Gastroesophageal sphincter (tissue), 4 donors: Measurements from ENCODE around the gene TNRC6A. TPM values are rescaled to one million over a fixed set of nuclear protein-coding genes. Genes with fewer than 3 reads are reported as not detected.

Experiments
- ATAC-seq: fragments of 150-250 bp; one replicate; pipeline ENCODE4 v1.9.1; 2016; ENCODE audit warnings: mild to moderate bottlenecking, moderate library complexity
- H3K27ac ChIP-seq, 4 donors: fragments of 200-600 bp; sonication (generic) in 3 of 4; 1 replicate in 3 of 4; 2 replicates in 1 of 4; pipeline ENCODE4 v1.5.1; 2016 to 2019
- H3K27me3 ChIP-seq: fragments of 200-600 bp; sonication (generic); one replicate; pipeline ENCODE4 v1.5.1; 2019
- H3K36me3 ChIP-seq, 2 donors: fragments of 200-600 bp; sonication (generic); one replicate each; pipeline ENCODE4 v1.5.1; 2019; ENCODE audit warnings: control low read depth in 1 of 2
- H3K4me1 ChIP-seq, 3 donors: fragments of 200-600 bp; sonication (generic); 1 replicate in 2 of 3; 2 replicates in 1 of 3; pipeline ENCODE4 v1.5.1; 2016 to 2019; ENCODE audit warnings: control low read depth in 2 of 3
- H3K4me3 ChIP-seq, 2 donors: fragments of 200-600 bp; sonication (generic); one replicate each; pipeline ENCODE4 v1.5.1; 2019; ENCODE audit warnings: mild to moderate bottlenecking in 1 of 2, moderate library complexity in 1 of 2
- H3K9me3 ChIP-seq, 3 donors: fragments of 200-600 bp; sonication (generic); one replicate each; pipeline ENCODE4 v1.5.1; 2017 to 2019; ENCODE audit warnings: control low read depth in 2 of 3
- CTCF ChIP-seq, 4 experiments: fragments of 200-600 bp in 2 of 4; fragments of 450-650 bp in 2 of 4; sonication (generic) in 1 of 4; IDR thresholded peaks; one replicate each; pipeline ENCODE4 v1.5.1; 2017 to 2019; ENCODE audit warnings: antibody characterized with exemption in 4 of 4, mild to moderate bottlenecking in 2 of 4, moderate library complexity in 2 of 4
- EP300 ChIP-seq: sonication (generic); formaldehyde crosslinking; IDR thresholded peaks from one replicate; pipeline ENCODE4 v1.6.1; 2017; ENCODE audit warnings: antibody characterized with exemption, mild to moderate bottlenecking
- POLR2A ChIP-seq, 2 donors: fragments of 450-650 bp; IDR thresholded peaks; one replicate each; pipeline ENCODE4 v1.6.1; 2017; ENCODE audit warnings: antibody characterized with exemption in 2 of 2, mild to moderate bottlenecking in 2 of 2, moderate library complexity in 1 of 2
- POLR2AphosphoS5 ChIP-seq: sonication (generic); formaldehyde crosslinking; IDR thresholded peaks from one replicate; pipeline ENCODE4 v1.6.1; 2017; ENCODE audit warnings: antibody characterized with exemption
- WGBS, 2 donors: methylation state at CpG; one replicate each; pipeline ENCODE4 v1.1.5; 2018; ENCODE audit warnings: low coverage in 1 of 2; 5-methylcytosine and 5-hydroxymethylcytosine counted together
- total RNA-seq, 4 donors: library from RNA; depleted of rRNA; stranded (reverse); fragments of >200 nt; gene quantifications; one replicate each; pipeline ENCODE4 v1.1.0, GENCODE V29; 2016

TNRC6A gene
- total RNA-seq, 4 donors from 2014 or later: 33.4 to 71.1 (median 58.6) TPM

GRCh38 chr16:24847358-24847664 lies 117.9 kb downstream of the TNRC6A start:
- Histone ChIP-seq H3K27ac (no peak overlapping the region), H3K9me3 (no peaks in the 10 kb centered on the region), H3K4me1 (no peaks in the 10 kb centered on the region), H3K27me3 (no peaks in the 10 kb centered on the region), H3K36me3 (peaks cover 0 to 4% of the 10 kb centered on the region in 2 donors), H3K4me3 (no peak overlapping the region)
- WGBS, 2 donors: 83 to 100% methylated on average over 2 to 3 of the region's 3 CpGs
- TF ChIP-seq POLR2A (IDR thresholded peaks at IDR 0.05) (no peak), POLR2AphosphoS5 (no peak), EP300 (no peak), CTCF (IDR thresholded peaks at IDR 0.05) (no peak)
- no peak for ATAC-seq

- no peak for TF ChIP-seq POLR2AphosphoS5
- no peak for TF ChIP-seq POLR2A (IDR thresholded peaks at IDR 0.05)
- no peak for TF ChIP-seq CTCF (IDR thresholded peaks at IDR 0.05)
- no peak for TF ChIP-seq EP300
- Histone ChIP-seq H3K27ac (no peak overlapping the region), H3K27me3 (no peaks in the 10 kb centered on the region), H3K4me3 (no peak overlapping the region), H3K36me3 (peaks cover 0 to 4% of the 10 kb centered on the region in 2 donors), H3K9me3 (no peaks in the 10 kb centered on the region), H3K4me1 (no peaks in the 10 kb centered on the region)
- WGBS, 2 donors: 63 to 81% methylated on average over 4 to 5 of the region's 5 CpGs
- ATAC-seq: no peak
These were observed 118.6 kb downstream of the TNRC6A start for GRCh38 chr16:24848065-24848464.

- H3K27me3 ChIP-seq: no peaks in the 10 kb centered on the region
- ATAC-seq: no peak
- TF ChIP-seq POLR2AphosphoS5 (no peak), CTCF (IDR thresholded peaks at IDR 0.05) (no peak), EP300 (no peak), POLR2A (IDR thresholded peaks at IDR 0.05) (no peak)
- no peak overlapping the region for H3K4me3 ChIP-seq
- no peaks in the 10 kb centered on the region for H3K36me3 ChIP-seq
- H3K27ac ChIP-seq: no peak overlapping the region
- WGBS, 2 donors: 81 to 96% methylated on average over 3 to 5 of the region's 5 CpGs
- H3K9me3 ChIP-seq: no peaks in the 10 kb centered on the region
- peaks cover 0 to 14% (median 8%) of the 10 kb centered on the region in 3 donors for H3K4me1 ChIP-seq
These were observed 120.2 kb downstream of the TNRC6A start for GRCh38 chr16:24849641-24850040.

GRCh38 chr16:24850289-24850938 lies 121.0 kb downstream of the TNRC6A start:
- Histone ChIP-seq H3K27ac (no peak overlapping the region), H3K36me3 (no peaks in the 10 kb centered on the region), H3K9me3 (no peaks in the 10 kb centered on the region), H3K4me1 (peaks cover 0 to 15% (median 8%) of the 10 kb centered on the region in 3 donors), H3K27me3 (no peaks in the 10 kb centered on the region), H3K4me3 (no peak overlapping the region)
- no peak for ATAC-seq
- WGBS, 2 donors: 73 to 81% methylated on average over 2 of the region's 9 CpGs
- TF ChIP-seq CTCF (IDR thresholded peaks at IDR 0.05): no peak
- TF ChIP-seq POLR2A (IDR thresholded peaks at IDR 0.05): no peak
- no peak for TF ChIP-seq EP300
- no peak for TF ChIP-seq POLR2AphosphoS5

GRCh38 chr16:24851700-24852099 lies 122.2 kb downstream of the TNRC6A start:
- TF ChIP-seq POLR2AphosphoS5 (no peak), EP300 (no peak), CTCF (IDR thresholded peaks at IDR 0.05) (no peak), POLR2A (IDR thresholded peaks at IDR 0.05) (no peak)
- Histone ChIP-seq H3K36me3 (no peaks in the 10 kb centered on the region), H3K27me3 (no peaks in the 10 kb centered on the region), H3K4me1 (peaks cover 0 to 15% (median 8%) of the 10 kb centered on the region in 3 donors), H3K27ac (no peak overlapping the region), H3K9me3 (no peaks in the 10 kb centered on the region), H3K4me3 (no peak overlapping the region)
- WGBS, 2 donors: 42 to 74% methylated on average over 6 to 8 of the region's 8 CpGs
- ATAC-seq: no peak
